Measurements from ENCODE around the gene NRAP.

NRAP gene

GRCh38 chr10:113693348-113693747 lies 29.5 kb upstream of the NRAP start:
- no peak for DNase-seq
- TF ChIP-seq GATA1 (IDR thresholded peaks at IDR 0.05; ENCODE audit: low read depth, low read length) (no peak), POLR2A (IDR thresholded peaks at IDR 0.05; ENCODE audit: low read length) (no peak)

DNA sequence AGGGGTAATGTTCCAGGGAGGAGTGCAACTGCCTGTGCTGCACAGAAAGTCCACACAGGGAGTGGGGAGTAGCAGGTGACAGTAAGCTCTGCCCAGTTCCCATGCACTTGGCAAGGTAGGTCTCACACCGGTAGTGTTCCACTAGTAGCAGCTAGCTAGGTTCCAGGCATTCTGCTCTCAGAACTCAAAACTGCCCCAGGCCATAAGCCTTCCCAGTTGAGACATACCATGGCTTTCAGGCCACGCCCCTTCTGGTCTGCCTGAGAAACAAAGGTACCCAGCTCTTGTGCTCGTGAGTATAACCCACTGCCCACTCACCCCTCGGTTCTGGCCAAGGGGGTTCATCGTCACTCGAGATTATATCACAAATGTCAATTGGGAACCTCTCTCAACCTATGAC lies 28.4 kb upstream of the NRAP start:
- no peak for DNase-seq
- TF ChIP-seq POLR2A (IDR thresholded peaks at IDR 0.05; ENCODE audit: low read length) (no peak), GATA1 (IDR thresholded peaks at IDR 0.05; ENCODE audit: low read depth, low read length) (no peak)

GRCh38 chr10:113691381-113691780 lies 27.5 kb upstream of the NRAP start:
- TF ChIP-seq POLR2A (IDR thresholded peaks at IDR 0.05; ENCODE audit: low read length) (no peak), GATA1 (IDR thresholded peaks at IDR 0.05; ENCODE audit: low read depth, low read length) (no peak)

GRCh38 chr10:113690749-113691148 lies 26.9 kb upstream of the NRAP start:
- TF ChIP-seq GATA1 (IDR thresholded peaks at IDR 0.05; ENCODE audit: low read depth, low read length) (no peak), POLR2A (IDR thresholded peaks at IDR 0.05; ENCODE audit: low read length) (no peak)
- no peak for DNase-seq

More at GRCh38 chr10:113691381-113691780, 27.5 kb upstream of the NRAP start:
- DNase-seq, result no peak

- no peak for DNase-seq
- TF ChIP-seq GATA1 (IDR thresholded peaks at IDR 0.05; ENCODE audit: low read depth, low read length) (no peak), POLR2A (IDR thresholded peaks at IDR 0.05; ENCODE audit: low read length) (no peak)
These were observed 25.7 kb upstream of the NRAP start for GRCh38 chr10:113689574-113689973.

DNA sequence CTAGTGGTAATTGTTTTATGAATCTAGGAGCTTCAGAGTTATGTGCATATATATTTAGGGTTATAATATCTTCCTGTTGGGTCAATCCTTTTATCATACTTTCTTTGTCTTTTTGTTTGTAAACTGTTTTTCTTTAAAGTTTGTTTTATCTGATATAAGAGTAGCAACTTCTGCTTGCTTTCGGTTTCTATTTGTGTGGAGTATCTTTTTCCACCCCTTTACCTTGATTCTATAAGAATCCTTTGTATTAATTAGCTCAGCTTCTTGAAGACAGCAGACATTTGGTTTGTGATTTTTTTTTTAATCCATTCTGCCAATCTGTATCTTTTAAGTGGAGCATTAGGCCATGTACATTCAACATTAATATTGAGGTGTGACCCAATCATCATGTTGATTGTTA lies 25.2 kb upstream of the NRAP start:
- DNase-seq, result no peak
- TF ChIP-seq POLR2A (IDR thresholded peaks at IDR 0.05; ENCODE audit: low read length), result no peak
- TF ChIP-seq GATA1 (IDR thresholded peaks at IDR 0.05; ENCODE audit: low read depth, low read length), result no peak

GRCh38 chr10:113687037-113687436 lies 23.2 kb upstream of the NRAP start:
- TF ChIP-seq GATA1 (IDR thresholded peaks at IDR 0.05; ENCODE audit: low read depth, low read length), result no peak
- no peak for TF ChIP-seq POLR2A (IDR thresholded peaks at IDR 0.05; ENCODE audit: low read length)
- no peak for DNase-seq

- TF ChIP-seq GATA1 (IDR thresholded peaks at IDR 0.05; ENCODE audit: low read depth, low read length) (no peak), POLR2A (IDR thresholded peaks at IDR 0.05; ENCODE audit: low read length) (no peak)
- DNase-seq, result no peak
These were observed 22.2 kb upstream of the NRAP start for GRCh38 chr10:113686028-113686427.

DNA sequence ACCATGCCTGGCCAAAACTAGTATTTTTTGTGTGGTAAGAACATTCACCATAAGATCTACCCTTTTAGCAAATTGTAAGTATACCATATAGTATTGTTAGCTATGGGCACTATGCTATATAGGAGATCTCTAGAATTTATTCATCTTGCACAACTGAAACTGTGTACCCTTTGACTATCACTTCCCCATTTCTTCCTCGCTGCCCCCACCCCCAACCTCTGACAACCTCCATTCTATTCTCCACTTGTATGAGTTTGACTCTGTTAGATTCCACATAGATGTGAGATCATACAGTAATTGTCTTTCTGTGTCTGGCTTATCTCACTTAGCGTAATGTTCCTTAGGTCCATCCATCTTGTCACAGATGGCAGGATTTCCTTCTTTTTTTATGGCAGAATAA lies 19.5 kb upstream of the NRAP start:
- no peak for TF ChIP-seq POLR2A (IDR thresholded peaks at IDR 0.05; ENCODE audit: low read length)
- no peak for TF ChIP-seq GATA1 (IDR thresholded peaks at IDR 0.05; ENCODE audit: low read depth, low read length)
- no peak for DNase-seq

DNA sequence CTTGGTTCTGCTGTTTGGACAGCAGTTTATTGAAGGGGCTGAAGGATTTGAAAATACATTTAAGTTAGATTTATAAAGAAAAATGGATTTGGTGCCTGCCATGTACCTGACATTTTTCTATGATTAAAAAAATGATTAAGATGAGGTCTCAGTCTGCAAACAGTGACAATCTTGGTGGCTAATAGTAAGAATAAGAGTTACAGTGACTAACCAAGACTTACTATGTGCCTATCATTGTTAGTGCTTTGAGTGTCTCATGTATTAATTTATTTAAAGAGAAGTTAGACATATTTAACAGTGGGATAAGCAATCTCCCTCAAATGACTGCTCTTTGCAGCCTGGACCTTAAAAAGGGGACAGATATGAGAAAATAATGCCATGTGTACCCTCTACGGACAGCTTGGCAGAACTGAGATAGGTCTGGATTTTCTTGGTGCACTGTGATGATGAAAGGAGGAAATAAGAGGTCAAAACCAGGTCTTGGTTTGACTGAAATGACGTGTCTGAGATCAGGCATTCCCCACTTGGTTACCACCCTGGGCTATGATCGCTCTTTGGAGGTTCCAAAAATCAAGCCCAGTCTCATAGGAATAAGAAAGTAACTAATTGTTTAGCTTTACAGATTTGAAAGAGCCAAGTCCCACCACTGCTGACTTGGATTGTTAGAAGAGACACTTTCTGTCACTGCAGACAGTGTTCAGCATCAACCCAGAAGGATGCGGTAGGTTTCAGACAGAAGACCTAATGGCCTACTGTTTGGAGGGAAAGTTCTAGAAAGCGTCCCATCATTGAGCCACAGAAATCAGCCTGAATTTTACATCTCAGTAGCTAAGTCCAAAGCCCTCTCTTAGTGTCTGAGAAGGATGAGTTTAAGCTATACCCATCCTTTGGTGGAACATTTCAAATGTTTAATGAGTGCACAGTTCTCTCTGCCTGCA lies 18.0 kb upstream of the NRAP start:
- TF ChIP-seq POLR2A (IDR thresholded peaks at IDR 0.05; ENCODE audit: low read length), result no peak
- no peak for TF ChIP-seq GATA1 (IDR thresholded peaks at IDR 0.05; ENCODE audit: low read depth, low read length)
- no peak for DNase-seq

DNA sequence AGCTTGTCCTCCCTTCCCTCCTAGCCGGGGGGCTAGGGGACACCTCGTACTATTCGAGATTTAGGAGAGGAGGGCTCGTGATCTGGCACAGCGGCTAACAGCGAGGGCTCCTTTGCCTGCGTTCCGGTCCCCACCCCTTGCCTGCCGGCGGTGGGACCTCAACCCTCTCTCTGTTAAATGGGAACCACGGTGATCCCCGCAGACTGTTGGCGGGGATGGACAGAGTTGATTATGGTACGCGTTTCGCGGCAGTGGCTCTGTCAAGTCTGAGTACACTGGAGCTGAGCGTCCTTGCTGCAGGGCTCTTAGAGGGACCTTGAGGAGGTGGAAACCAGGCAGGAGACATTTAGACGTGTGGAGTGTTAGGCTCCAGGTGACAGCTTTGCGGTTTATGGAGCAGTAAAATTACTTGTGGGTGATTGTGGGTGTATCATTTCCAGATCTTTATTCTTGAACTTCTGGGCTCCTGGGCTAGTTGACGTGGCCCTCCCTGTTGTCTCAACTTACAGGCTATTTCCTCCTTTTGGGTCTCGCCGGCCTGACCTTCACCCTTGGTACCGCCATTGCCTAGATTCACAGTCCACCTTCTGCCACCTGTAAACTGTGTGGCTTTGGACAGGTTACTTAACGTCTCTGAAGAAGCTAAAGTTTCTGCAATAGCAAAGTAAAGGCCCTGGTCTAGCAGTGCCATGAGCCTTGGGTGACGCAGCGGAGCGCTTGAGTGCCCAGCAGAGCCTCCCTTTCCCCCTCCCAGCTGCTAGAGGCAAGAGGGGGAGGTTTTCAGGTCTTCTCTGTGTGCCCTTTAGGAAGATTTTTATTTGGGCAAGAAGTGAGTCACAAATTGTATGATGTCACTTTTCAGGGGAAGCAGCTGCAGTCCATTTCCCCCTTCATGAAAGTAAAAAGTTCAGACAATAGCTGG lies 16.6 kb upstream of the NRAP start:
- no peak for TF ChIP-seq POLR2A (IDR thresholded peaks at IDR 0.05; ENCODE audit: low read length)
- TF ChIP-seq GATA1 (IDR thresholded peaks at IDR 0.05; ENCODE audit: low read depth, low read length), result no peak
- peak; percentile 39 to 48 for DNase-seq

DNA sequence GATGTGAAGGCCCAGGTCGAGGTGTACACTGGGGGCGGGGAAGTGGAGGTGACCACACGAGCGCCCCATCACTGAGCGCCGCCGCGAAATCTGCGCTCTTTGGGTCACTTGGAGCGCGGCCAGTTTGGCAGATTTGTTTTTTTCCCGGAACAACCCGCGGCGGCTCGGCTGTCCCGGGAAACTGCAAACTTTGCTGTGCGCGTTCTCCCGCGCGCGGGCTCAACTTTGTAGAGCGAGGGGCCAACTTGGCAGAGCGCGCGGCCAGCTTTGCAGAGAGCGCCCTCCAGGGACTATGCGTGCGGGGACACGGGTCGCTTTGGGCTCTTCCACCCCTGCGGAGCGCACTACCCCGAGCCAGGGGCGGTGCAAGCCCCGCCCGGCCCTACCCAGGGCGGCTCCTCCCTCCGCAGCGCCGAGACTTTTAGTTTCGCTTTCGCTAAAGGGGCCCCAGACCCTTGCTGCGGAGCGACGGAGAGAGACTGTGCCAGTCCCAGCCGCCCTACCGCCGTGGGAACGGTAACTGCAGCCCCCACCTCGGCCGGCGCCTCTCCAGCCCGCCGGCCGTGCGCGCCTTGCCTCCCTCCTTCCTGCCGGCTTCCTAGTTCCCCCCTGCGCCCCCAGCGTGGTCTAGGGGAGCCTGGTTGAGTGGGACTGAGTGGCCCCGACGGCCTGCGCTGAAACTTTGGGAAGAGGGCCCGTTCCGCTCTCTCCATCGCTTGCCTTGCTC lies 15.8 kb upstream of the NRAP start, which contains the start of gene CASP7:
CASP7 (plus strand) TSS at position 450 of the 727 bp plus-strand sequence. CDS start 17,582 bp downstream, outside the sequence.
- TF ChIP-seq GATA1 (IDR thresholded peaks at IDR 0.05; ENCODE audit: low read depth, low read length) (no peak), POLR2A (IDR thresholded peaks at IDR 0.05; ENCODE audit: low read length) (no peak)
- DNase-seq, result peak; percentile 83 to 85

DNA sequence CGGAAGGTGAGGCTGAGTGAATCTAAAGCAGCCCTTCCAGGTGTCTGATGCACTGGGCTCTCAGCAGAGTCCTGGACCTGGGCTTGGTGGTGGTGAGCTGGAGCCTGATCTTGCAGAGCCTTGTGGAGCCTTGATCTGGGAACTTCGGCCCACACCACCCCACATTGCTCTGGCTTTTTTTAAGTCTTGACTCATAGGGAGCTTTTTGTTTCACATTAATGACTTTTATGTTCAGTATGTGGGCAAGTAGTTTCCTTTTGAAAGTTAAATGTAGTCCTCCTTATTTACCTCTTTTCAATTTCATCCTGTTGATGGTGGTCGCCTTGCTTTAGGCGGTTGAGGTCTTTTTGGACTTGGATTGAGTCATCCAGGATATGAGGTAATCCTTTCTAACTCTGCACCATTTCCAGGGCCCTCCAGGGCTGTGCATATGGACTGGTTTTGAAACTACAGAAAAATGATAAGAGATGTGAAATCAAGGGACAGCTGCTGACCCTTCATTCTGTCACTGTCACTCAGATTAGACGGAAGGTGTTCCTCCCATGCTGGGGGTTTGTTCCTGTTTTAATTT lies 2.9 kb upstream of the NRAP start:
- DNase-seq, result no peak
- TF ChIP-seq GATA1 (IDR thresholded peaks at IDR 0.05; ENCODE audit: low read depth, low read length) (no peak), POLR2A (IDR thresholded peaks at IDR 0.05; ENCODE audit: low read length) (no peak)
